Germinal center (tissue), 1 donor: ENCODE results near the gene C1QL1.

ENCODE experiments used
- DNase-seq: peaks from one replicate; pipeline ENCODE4 v3.0.0; 2012; ENCODE audit warnings: mixed read lengths, low spot score

Gene C1QL1

DNA sequence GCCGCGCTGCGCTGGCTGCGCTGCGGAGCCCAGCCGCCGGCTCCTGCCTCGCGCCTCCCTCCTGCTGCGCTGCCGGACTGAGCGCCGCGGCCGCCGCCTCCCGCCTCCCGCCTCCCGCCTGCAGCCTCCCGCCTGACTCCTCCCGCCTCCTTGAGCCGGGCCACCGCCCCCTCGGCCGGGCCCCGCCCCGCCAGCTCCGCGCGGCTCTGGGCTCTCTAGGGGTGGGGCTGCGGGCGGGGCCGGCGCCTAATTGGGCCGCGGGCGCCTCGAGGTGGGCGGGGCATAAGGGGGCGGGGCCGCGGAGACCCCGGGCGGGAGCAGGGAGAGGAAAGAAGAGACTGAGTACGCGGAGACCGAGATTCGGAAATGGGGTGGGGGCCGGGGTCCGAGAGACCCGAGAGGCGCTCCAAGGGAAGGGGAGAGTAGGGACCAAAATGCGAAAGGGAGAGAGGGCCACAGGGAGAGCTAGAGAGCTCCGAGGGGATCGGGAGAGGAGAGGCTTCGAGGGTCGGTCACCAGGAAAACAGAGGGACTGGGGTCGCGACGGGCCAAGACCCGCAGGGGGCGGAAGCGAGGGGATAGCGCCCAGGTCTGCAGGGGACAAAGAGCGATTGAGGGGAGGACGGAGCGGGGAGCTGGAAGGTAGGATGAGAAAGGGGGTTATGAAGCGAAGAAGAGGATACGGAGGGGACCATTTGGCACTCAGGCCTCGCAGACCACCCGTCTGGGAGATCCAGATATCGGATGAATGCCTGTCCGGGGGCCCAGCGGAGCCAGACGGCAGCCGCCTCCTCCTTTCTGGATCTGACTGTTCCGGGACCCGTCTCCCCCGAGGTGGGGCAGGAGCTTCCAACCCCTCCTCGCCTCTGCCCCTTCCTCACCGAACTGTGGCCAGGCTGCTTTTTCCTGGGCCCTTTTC lies at the start of gene C1QL1:
Gene C1QL1, minus strand, starts transcription at position 79 of the 919 bp plus-strand sequence. CDS start 255 bp downstream, outside the sequence.
- peak; percentile 99 for DNase-seq

DNA sequence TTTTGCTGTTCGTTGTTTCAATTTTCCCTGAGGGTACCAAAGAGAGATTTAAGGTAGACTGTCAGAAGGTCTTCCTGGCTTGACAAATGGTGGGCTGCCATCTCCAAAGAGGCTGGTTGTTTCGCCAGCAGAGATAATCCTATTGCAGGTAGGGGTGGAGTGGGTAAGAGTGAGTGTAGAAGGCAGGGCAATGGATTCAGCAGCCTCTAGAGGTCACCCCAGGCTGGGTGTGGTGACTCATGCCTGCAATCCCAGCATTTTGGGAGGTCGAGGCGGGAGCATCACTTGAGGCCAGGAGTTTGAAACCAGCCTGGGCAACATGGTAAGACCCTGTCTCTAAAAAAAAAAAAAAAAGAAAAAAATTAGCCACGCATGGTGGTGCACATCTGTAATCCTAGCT lies 48.7 kb upstream of the C1QL1 start:
- DNase-seq: no peak

DNA sequence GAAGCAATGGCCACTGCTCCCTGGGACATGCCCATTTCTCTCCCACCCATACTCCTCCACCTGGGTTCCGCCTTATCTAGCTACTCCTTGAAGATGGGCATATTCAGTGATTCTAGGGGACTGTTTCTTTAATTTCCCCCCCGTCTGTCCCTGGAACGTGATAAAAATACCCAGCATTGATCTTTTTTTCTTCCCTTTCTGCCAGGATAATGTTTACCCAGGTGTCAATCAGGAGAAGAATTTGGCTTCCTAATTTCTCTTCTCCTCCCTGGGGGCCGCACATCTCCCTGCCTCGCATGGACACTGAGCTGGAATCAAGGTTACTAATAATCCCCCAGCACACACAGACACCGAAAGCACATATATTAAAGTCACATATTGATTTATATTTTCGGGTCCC lies 48.1 kb upstream of the C1QL1 start:
- no peak for DNase-seq

DNA sequence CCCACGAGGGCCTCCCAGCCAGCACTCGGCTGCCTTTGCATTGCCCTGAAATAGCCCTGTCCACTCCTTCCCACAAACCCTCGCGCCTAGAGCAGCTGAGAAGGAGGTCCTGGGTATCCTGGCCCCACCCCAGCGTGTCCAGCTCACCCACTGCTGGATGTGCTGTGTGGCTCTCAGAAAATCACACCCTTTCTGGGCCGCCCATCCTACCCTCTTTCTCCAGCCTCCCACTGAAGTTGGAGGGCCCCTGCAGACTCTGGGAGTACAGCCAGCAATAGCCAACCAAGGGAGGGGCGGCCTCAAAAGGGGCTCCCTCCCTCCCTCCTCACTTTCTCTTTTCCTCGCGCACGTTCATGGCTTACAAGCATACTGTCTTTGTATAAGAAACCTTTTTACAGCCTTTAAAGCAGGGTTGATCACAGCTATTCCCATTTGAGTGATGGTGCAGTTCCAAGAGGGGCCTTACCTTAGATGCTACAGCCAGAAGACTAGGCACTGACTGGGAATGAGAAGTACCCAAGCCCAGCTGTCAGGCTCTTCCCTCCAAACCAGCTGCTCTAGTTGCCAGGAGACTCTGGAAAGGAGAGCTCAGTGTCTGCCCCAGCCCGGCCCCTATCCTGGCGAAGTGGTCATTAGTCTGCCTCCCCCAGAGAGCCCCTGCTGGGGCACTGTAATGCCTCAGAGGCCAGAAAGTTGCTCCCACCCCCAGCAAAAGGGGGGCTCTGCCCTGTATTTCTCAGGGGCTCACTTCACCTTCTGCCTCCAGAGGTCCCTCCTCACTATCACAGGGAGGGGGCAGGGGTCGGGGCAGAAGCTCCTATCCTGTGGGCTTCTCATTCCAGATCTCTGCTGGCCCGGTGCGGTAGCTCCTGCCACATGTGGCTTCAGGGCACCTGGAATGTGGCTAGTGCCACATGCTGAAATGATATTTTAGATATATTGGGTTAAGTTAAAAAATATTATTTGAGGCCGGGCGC lies 45.2 kb upstream of the C1QL1 start:
- no peak for DNase-seq

DNA sequence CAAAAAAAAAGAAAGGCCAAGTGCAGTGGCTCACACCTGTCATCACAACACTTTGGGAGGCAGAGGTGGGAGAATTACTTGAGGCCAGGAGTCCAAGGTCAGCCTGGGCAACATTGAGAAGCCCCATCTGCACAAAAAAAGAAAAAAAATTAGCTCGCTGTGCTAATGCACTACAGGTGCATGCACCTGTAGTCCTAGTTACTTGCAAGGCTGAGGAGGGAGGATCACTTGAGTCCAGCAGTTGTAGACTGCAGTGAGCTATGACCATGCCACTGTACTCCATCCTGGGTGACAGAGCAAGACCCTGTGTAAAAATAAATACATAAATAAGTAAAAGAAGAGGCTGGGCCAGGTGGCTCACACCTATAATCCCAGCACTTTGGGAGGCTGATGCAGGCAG lies 43.7 kb upstream of the C1QL1 start:
- DNase-seq: no peak

DNA sequence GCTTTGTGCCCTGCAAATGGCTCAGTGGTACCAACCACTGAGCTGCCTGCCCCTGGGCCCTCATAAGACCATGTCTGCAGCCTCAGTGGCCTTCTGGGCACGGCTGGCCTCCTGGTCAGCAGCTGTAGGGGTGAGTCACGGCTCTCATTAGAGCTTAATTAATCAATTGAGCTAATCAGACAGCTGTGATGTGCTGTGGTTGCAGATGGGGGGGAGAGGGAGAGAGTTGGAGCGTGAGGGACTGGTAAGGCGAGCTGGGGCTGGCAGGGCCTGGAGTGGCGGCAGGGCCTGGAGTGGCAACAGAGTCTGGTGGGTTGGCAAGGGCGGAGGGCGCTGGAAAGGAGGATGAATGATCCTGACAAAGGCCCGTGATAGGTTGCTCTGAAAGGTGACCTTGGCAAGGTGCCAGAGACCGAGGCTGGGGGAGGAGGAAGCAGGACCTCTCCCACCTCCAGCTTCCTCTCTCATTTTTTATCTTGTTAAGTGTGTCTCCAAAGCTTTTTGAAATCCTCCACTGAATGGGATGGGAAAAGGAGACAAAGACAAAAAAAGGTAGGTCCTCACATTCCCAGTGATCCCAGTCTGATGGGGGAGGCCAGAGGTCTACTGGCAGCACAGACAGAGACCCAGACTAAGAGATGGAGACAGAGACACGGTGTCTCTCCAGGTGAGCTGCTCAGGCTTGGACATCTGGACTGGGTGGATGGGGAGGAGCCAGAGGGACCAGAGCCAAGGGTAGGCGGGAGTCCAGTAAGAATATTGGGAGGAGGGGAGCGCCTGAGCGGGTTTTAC lies 41.8 kb upstream of the C1QL1 start:
- no peak for DNase-seq

DNA sequence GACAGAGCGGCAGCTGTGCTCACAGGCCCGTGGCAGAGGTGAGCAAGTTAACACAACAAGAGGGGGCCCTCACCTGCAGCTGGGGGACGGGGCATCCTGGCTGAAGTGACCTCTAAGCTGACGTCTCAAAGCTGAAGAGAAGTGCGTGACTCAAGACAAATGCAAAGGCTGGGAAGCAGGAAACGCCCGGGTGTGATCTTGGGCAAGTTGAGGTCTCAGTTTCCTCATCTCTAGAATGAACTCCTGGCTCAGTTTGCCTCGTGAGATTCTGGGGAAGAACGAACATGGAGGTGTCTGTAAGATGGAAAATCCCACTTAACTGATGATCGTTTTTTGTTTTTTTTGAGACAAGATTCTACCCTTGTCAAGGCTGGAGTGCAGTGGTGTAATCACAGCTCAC lies 40.1 kb upstream of the C1QL1 start:
- no peak for DNase-seq

DNA sequence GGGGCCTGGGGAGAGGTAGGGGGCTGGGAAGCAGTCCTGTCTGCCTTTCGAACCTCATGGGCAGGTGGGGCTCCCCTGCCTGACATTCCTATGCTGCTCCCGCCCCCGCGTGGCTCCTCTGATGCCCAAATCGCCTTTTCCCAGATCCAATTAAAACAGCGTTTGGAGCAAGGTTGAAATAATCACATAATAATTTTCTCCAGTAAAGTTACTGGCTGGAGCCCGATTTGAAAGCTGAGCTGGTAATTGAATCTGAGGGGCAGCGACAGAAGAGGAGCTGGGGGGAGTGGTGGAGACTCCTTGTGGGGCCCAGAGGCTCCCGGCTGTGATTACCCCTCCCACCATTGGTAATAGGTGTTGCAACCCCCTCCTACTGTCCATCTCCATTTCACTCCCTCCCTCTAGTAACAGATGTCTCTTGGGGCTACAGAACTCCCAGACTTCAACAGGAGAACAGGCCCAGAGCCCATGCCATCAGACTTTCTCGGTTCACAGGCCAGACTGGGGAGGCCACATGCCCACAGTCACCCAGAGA lies 38.9 kb upstream of the C1QL1 start:
- no peak for DNase-seq

DNA sequence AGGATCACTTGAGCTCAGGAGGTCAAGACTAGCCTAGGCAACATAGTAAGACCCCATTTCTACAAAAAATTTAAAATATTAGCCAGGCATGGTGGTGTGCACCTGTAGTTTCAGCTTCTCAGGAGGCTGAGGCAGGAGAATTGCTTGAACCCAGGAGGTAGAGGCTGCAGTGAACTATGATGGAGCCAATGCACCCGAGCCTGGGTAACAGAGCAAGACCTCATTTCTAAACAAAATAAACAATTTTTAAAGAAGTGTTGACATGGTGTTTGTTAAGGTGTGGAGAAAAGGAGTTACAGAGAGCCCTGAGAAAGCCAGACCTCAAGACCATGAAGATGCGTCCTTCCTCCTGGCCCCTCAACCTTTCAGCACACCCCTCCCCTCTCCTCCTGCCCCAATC lies 37.6 kb upstream of the C1QL1 start:
- DNase-seq: no peak

DNA sequence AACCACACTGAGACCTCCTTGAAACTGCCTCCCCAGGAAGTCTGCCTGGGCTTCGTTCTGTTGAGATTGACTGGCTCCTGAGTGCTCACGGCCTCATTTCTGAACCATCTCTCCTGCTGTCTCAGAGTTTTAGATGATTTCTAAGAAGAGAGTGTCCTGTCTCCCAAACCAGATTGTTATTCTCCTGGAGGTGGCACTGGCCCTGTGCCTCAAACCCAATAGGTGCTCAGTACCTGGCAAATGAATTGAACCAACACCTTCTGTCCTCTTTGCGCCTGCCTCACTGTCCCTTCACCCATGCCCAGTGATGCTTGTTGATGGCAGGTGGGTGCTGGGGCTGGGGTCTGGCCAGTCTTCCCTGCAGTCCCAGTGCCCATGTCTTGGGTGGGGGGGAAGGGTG lies 36.3 kb upstream of the C1QL1 start:
- no peak for DNase-seq

DNA sequence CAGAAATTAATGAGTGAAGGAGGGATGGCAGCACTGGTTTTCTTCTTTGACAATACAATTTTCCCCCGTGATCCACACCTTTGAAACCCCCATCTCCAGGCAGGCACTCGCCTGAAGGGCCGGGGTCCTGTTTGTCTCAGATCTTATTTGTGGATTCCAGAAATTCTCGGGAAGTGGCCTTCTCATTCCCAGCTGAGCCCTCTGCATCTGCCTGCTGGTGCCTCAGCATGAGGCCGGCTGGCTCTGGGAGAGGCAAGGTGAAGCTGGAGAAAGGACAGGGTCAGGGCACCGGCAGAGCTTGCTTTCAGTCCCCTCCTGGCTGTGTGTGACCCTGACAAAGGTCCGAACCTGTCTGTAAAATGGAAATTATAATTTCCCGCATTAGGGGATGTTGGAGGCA lies 35.8 kb upstream of the C1QL1 start:
- DNase-seq: no peak

DNA sequence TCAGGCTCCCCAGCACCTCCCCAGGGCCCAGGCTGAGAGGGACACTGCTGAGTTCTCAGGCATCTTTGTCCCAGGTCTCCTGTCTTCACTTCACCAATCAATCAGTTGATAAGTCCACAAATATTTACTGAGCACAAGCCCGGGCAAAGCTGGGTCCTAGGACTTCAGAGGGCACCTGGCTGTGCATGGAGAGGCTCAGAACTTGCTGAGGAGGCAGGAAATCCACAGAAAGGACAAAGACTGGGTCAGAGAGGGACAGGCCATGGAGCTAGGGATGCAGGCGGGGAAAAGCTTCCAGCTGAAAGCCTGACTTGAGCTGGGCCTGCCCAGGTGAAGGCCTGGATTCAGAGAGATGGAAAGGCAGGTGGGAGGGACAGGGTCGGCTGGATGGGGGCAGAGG lies 33.2 kb upstream of the C1QL1 start:
- no peak for DNase-seq

DNA sequence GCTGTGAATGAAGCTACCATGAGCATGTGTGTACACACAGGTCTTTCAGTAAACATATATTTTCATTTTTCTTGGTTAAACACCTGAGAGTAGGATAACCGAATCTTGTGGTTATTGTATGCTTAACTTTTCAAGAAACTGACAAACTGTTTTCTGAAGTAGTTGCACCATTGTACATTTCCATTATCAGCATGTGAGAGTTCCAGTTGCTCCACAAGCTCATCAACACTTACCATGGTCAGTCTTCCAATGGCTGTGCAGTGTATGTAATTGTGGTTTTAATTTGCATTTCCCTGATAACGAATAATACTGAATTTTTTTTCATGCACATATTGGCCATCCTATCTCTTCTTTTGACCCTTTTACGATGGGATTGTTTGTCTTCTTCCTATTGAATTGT lies 31.3 kb upstream of the C1QL1 start:
- DNase-seq: no peak

DNA sequence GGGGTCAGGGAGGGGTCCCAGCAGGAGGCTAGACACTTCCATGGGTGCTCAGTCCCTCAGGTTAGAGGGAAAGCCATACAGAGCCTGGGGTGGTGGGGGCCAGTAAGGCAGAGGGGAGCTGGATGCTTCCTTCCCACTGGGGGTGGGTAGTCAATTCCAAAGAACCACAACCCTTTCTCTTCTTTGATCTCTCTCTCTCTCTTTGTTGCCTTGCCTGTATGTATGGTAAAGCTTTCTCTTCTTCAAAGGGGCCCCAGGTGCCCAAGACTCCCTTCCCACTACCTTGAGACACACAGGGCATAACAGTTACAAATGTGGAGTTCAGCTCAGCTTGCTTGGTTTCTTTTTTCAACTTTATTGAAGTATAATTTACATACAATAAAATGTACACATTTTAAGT lies 30.5 kb upstream of the C1QL1 start:
- DNase-seq: no peak

DNA sequence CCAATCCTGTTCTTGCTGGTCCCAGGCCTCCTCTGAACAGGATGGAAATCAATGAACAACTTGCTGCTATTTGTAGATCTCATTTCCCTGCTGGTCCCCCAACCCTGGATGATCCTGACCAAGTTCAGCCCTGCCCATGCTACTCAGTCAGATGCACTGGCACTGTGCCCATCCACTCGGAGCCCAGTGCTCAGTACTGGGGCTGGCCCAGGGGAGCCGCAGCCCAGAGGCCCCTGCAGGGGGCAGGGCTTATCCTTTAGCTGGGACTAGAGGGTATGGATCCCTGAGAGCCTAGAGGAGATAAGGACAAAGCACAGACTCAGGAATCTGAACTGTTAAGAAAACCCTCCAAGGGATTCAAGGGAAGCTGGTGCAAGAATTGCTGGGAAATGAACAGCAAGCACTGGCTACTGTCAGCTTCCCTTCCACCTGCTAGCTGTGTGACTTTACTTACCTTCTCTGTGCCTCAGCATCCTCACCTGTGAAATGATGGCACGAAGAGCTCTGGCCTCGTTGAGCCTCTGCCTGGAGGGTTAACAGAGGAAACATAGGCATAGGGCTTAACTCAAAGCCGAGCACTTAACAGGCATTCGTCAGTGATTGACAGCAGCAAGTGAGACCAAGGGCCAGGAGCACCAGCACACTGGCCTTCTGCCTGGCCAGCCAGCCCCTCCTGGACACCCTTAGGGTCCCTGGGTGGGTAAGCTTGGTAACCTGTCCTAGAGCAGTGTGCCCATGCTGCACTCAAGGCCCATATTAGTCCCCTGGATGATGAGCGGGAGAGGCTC lies 29.8 kb upstream of the C1QL1 start:
- DNase-seq: no peak

DNA sequence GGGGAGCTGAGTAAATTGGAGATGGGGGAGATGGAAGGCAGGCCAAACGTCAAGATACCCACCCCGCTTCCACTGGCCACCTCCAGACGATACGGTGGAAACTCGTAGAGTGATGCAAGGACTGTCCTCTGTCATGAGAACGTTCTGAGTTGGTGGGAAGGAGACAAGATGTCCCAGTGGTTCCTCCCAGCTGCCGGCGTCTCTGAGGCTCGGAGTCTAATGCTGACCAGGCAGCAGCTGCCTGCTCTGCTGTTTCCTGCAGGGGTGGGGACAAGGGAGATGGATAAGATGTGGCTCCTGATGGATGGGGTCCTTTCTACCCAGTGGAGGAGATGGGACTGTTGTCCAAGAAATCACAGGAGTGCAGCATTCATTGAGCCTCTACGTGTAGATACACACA lies 28.2 kb upstream of the C1QL1 start:
- no peak for DNase-seq

DNA sequence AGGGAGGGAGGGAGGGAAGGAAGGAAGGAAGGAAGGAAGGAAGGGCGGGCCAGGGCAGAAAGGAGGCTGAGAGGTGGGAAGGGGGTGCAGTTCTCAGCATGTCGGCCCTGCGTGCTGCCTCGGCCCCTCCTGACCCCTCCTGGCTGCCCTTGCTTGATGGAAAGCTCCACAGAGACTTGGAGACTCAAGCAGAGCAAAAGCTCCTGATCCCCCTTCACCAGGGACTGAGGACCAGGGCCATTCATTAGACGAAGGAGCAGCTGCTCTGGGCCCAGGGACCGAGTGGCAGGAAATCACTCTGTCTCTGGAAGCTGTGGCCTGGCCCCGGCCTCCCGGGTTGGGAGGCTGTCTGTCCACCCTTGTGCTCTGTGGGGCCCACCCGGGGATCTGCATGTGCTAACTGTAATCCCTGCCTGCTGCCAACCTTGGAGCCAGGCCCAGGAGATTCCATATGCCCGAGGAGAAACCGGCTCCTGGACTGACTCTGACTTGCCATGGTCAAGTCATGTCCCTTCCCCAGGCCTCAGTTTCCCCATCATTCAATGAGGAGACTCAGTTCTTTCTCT lies 27.4 kb upstream of the C1QL1 start:
- DNase-seq: no peak

DNA sequence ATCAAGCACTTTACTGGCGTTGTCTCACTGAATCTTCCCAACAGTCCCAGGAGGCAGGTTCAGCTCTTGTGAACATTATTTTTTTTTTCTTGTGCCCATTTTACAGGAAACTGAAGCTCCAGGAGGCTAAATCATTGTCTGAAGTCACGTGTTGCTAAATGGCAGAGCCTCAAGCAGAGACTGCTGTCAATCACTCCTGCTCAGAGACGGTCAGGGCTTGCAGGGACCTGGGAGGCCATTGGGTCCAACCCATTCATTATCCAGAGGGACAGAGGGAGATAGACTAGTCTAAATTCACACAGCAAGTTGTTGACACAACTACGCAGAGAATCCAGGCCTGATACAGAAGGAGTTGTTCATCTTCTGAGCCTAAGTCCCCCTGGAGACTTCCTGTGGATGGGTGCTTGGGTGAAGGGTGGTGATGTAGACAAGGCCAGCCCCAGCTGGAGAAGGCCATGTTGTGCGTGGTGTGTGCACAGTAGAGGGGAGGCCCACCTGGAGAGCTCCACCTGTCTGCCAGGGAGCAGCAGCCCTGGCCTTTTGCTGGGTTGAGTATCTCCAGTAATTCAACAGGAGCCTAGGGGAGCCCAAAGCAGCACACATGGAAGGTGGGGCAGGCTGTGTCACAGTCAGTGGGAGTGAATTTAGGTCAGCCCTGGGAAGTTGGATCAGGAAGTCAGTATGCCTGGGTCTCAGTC lies 24.3 kb upstream of the C1QL1 start:
- no peak for DNase-seq

DNA sequence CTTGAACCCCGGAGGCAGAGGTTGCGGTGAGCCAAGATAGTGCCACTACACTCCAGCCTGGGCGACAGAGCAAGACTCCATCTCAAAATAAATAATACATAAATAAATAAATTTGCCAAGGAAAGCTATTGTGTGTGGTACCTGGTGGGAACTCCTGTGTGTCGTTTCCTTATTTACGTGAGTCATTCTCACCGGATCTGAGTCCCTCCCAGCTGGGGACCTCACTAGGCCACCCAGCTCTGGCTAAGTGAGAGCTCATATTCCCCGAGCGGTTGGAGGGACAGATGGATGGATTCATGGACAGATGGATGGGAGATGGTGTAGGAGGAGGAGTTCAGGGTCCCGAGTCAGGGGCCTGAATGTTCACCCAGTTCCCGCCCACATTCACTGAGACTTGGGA lies 22.9 kb upstream of the C1QL1 start:
- DNase-seq: no peak

DNA sequence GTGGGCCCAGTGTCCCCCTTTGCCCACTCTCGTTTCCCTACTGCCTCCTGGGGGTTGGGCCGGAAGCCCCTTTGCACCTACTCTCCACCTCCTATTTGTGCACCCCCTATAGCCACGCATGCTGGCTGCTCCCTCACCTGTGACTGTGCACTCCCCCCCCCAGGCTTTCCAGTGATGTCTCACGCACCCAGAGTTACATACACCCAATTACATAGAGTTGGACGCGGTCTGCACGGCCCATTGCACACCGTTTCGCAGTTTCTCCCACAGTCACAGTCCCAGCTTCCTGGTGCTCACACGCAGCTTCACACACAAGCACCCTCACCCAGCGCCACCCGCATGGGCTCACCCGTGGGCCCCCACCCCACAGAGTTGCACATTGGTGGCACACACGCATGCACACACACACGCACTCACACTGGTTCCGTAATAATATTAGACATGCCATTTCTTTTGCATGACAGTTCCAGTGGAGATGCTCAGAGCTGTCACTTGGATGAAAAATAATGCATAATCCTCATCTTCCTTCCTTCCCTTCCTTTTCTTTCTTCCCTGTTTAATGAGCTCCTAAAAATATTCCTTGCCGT lies 21.5 kb upstream of the C1QL1 start:
- no peak for DNase-seq
